ENCODE measurements around the gene PIAS2. TPM values are rescaled to one million over a fixed set of nuclear protein-coding genes. Genes with fewer than 3 reads are reported as not detected.

PIAS2 gene
- total and polyA plus RNA-seq, 9 of the 15 experiments (the other 6 are each of a cell fraction or from before 2014, with no cell fraction given): 2.9 to 23.9 (median 12.0) TPM

- no peaks in the 10 kb centered on the region for H4K20me1 ChIP-seq (replicated peaks; ENCODE audit: control insufficient read depth, insufficient read depth, low read length)
- BruUV-seq (replicated peaks): no TSS peak
- H3K79me2 ChIP-seq (ENCODE audit: control insufficient read depth, insufficient read depth, low read length): no peaks in the 10 kb centered on the region
- H3K4me1 ChIP-seq (replicated peaks in 1 of 2; ENCODE audit: control insufficient read depth in 2 of 2, insufficient read depth in 2 of 2, low read length in 2 of 2): no peaks in the 10 kb centered on the region
- no peak overlapping the region for H3K27ac ChIP-seq (ENCODE audit: extremely low read depth, low read depth, low read length)
- ATAC-seq (no peak), FAIRE-seq (no peak), DNase-seq (ENCODE audit: extremely low read depth in 1 of 4, low spot score in 3 of 4) (no peak)
- no peak overlapping the region for H3K9ac ChIP-seq (ENCODE audit: insufficient read depth in 1 of 2, low read depth in 2 of 2, low read length in 2 of 2)
- no peaks in the 10 kb centered on the region for H3K9me1 ChIP-seq (ENCODE audit: control insufficient read depth, insufficient read depth, low read length)
- POLR2A ChIA-PET: no interaction called here
- TF ChIP-seq ZNF551 (CRISPR knock-in tag; IDR thresholded peaks at IDR 0.05) (no peak), CREM (IDR thresholded peaks at IDR 0.05; ENCODE audit: low read depth) (no peak), SIRT6 (IDR thresholded peaks at IDR 0.05; ENCODE audit: low read depth, low read length) (no peak), SOX6 (IDR thresholded peaks at IDR 0.05) (no peak), ZNF12 (CRISPR knock-in tag; IDR thresholded peaks at IDR 0.05) (no peak), SMARCC2 (IDR thresholded peaks at IDR 0.05; ENCODE audit: low read depth) (no peak), ZSCAN32 (CRISPR knock-in tag; IDR thresholded peaks at IDR 0.05) (no peak)
- TF ChIP-seq, protein P1, sequence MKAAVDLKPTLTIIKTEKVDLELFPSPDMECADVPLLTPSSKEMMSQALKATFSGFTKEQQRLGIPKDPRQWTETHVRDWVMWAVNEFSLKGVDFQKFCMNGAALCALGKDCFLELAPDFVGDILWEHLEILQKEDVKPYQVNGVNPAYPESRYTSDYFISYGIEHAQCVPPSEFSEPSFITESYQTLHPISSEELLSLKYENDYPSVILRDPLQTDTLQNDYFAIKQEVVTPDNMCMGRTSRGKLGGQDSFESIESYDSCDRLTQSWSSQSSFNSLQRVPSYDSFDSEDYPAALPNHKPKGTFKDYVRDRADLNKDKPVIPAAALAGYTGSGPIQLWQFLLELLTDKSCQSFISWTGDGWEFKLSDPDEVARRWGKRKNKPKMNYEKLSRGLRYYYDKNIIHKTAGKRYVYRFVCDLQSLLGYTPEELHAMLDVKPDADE (conservative IDR thresholded peaks at IDR 0.05; ENCODE audit: control insufficient read depth, low read depth, low read length): no peak
- no peaks in the 10 kb centered on the region for H3K9me3 ChIP-seq (replicated peaks; ENCODE audit: control insufficient read depth, insufficient read depth, low read depth, low read length)
- in situ Hi-C loops (cut with MboI): no loop called here
- peaks cover 38% of the 10 kb centered on the region for H3K36me3 ChIP-seq (ENCODE audit: control insufficient read depth, insufficient read depth, low read length)
- H3K4me2 ChIP-seq (ENCODE audit: insufficient read depth, low read length): no peak overlapping the region
- H3K27me3 ChIP-seq (ENCODE audit: control insufficient read depth in 2 of 2, insufficient read depth in 2 of 2, low read length in 2 of 2): no peaks in the 10 kb centered on the region
- no peak overlapping the region for H2AFZ ChIP-seq (ENCODE audit: low read depth, low read length)
- no peak overlapping the region for H3K4me3 ChIP-seq
- intact Hi-C loops (cut with micrococcal nuclease): no loop called here
- CTCF ChIA-PET (ENCODE audit: low intra/inter-chr PET ratio): no interaction called here
Observed at GRCh38 chr18:46831434-46831833, 85.9 kb downstream of the PIAS2 start.
